ENCODE results near the gene HSBP1. TPM values are rescaled to one million over a fixed set of nuclear protein-coding genes. Genes with fewer than 3 reads are reported as not detected.

The HSBP1 gene
- total and polyA plus RNA-seq, 2 of the 8 experiments (the other 6 are each of a cell fraction or from before 2014, with no cell fraction given) = 78.4 to 219 TPM

GRCh38 chr16:83826146-83826913 is 18.6 kb downstream of the HSBP1 start (continued):
- TF ChIP-seq CHD7 (IDR thresholded peaks at IDR 0.05; ENCODE audit: insufficient replicate concordance, low read length) (no peak), KDM4A (IDR thresholded peaks at IDR 0.05; ENCODE audit: low read depth, low read length, severe bottlenecking) (no peak), KDM5A (IDR thresholded peaks at IDR 0.05; ENCODE audit: low read length) (no peak), SUZ12 (IDR thresholded peaks at IDR 0.05; ENCODE audit: low read length) (no peak), ZNF274 (IDR thresholded peaks at IDR 0.05; ENCODE audit: borderline replicate concordance, extremely low read depth, low read length) (no peak), POLR2AphosphoS5 (IDR thresholded peaks at IDR 0.05; ENCODE audit: low read depth, low read length) (no peak), SIRT6 (IDR thresholded peaks at IDR 0.05; ENCODE audit: low read length) (no peak), TAF7 (optimal IDR thresholded peaks at IDR 0.05; ENCODE audit: borderline replicate concordance, low read depth, low read length) (no peak), CTBP2 (IDR thresholded peaks at IDR 0.05; ENCODE audit: borderline replicate concordance, insufficient read depth, insufficient read length, low read length) (no peak)

Measured in H1 (cell line).